NK-92 (cell line): ENCODE measurements around the gene TCTN2.

Experiments
- DNase-seq: peaks from one replicate; lab custom pipeline; 2025; ENCODE audit not compliant: unreplicated experiment; lab: John Stamatoyannopoulos, UW

TCTN2 gene

GRCh38 chr12:123734268-123734667, 63.4 kb downstream of the TCTN2 start:
- no peak for DNase-seq

- no peak for DNase-seq
Measured at GRCh38 chr12:123741937-123742572, 71.1 kb downstream of the TCTN2 start.

DNA sequence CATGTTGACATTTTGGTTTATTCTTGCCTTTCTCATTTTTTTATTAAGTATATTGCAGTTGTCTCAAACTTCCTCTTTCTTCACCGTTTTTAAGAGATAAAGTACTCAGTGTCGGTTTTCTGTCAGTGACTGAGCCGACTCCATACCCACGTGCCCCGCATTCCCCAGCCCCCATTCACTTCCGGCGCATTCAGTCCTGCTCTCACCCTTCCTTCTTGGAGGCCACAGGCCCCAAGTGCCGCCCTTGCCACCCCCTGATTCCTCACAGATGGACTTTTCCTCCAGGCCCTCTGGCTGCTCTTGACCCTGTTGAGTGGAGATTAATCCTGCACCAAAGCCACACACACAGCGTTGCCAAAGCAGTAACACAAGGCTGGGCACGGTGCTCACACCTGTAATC, 72.1 kb downstream of the TCTN2 start:
- DNase-seq = no peak

GRCh38 chr12:123744836-123745235, 73.9 kb downstream of the TCTN2 start:
- DNase-seq = no peak

GRCh38 chr12:123747309-123747708, 76.4 kb downstream of the TCTN2 start:
- DNase-seq = no peak

DNA sequence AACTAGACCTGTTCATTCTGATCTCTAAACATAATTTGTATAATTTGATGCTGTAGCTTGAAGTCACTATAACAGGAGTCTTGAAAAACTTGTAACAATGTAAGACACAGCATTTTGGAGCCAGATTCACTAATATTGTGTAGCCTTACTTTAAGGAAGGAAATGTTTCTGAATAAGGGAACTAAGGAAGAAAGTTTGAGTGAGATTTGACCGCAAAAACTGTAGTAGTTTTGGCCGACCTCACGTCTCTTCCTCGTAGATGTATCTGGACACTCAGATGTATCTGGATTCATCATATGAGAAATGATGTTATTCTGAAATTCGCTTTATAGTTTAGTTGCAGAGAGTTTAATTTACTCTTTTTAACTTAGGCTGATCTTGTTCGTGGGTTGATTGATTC, 77.2 kb downstream of the TCTN2 start:
- DNase-seq = no peak

GRCh38 chr12:123748661-123749060, 77.7 kb downstream of the TCTN2 start:
- no peak for DNase-seq

GRCh38 chr12:123749355-123749754, 78.4 kb downstream of the TCTN2 start:
- DNase-seq = no peak

- DNase-seq = no peak
Measured at GRCh38 chr12:123750159-123750656, 79.3 kb downstream of the TCTN2 start.

DNA sequence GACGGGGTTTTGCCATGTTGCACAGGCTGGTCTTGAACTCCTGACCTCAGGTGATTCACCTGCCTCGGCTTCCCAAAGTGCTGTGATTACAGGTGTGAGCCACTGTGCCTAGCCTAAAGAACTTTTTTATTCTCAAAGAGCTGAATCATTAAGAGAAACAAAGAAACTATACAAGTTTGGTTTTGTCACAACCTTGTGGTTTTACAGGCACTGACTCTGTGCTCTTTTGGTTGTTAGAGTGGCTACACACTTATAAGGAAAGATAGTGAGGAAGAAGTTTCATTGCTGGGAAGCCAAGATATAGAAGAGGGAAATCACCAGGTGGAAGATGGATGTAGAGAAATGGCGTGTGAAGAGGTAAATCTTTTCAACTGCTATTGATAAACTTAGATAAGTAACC, 81.1 kb downstream of the TCTN2 start:
- DNase-seq = no peak

- DNase-seq = no peak
Measured at GRCh38 chr12:123754041-123754772, 83.3 kb downstream of the TCTN2 start.

DNA sequence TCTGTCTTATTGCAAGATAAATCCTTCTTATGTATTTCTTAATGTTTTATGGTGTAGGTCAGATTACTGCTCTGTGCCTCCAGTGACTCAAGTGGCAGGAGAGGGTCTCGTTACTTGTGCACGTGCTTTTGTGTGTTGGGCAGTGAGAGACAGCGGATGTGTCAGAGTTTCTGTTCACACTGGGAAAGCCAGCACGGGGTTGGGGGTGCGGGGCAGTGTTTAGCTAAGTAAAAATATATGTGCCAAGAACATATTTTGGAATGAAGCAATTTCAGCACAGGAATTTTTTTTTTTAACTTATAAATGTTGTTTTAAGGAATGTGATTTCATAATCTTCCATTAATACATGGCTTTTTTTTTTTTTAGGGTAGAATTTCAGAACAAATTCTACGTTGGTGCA, 86.6 kb downstream of the TCTN2 start:
- DNase-seq = no peak
